PC-9 (cell line): ENCODE results near the gene TCEAL9. TPM values are rescaled to one million over a fixed set of nuclear protein-coding genes. Genes with fewer than 3 reads are reported as not detected.

ENCODE experiments used
- BruUV-seq: library from RNA; stranded (reverse); fragments of 400-500 nt; replicated peaks from 2 replicates; lab custom pipeline; 2021; lab: Mats Ljungman, UMichigan
- CTCF ChIA-PET: fragments of 300-600 bp; sonication (Branson Sonifier 250); formaldehyde crosslinking; loops from one replicate; lab custom pipeline; 2022; ENCODE audit warnings: antibody characterized with exemption; lab: Charles Lee
- POLR2A ChIA-PET: fragments of 300-600 bp; sonication (Branson Sonifier 250); formaldehyde crosslinking; loops from one replicate; lab custom pipeline; 2022; ENCODE audit warnings: antibody characterized with exemption; ENCODE audit not compliant: unreplicated experiment; lab: Charles Lee
- DNase-seq, 2 experiments: peaks; one replicate each; pipeline versions ENCODE4 v3.0.0 to v3.0.0-alpha.2; 2015 to 2022; ENCODE audit warnings: mixed read lengths in 1 of 2
- H2AFZ ChIP-seq: fragments of 200-600 bp; sonication (generic); 2 replicates; pipeline ENCODE4 v1.8.1; 2017; ENCODE audit warnings: antibody characterized with exemption
- H3F3A ChIP-seq: fragments of 200-600 bp; sonication (generic); 2 replicates; pipeline ENCODE4 v1.8.1; 2017; ENCODE audit warnings: antibody characterized with exemption, mild to moderate bottlenecking, low read depth; ENCODE audit not compliant: insufficient read depth
- H3K27ac ChIP-seq: fragments of 200-600 bp; sonication (generic); 2 replicates; pipeline ENCODE4 v1.6.1; 2016; ENCODE audit warnings: mixed run types
- H3K27me3 ChIP-seq: fragments of 200-600 bp; sonication (generic); 2 replicates; pipeline ENCODE4 v1.6.1; 2016; ENCODE audit warnings: low read depth, mixed run types; ENCODE audit not compliant: insufficient read depth
- H3K36me3 ChIP-seq: fragments of 200-600 bp; sonication (generic); 2 replicates; pipeline ENCODE4 v1.6.1; 2016; ENCODE audit warnings: low read depth, mixed run types
- H3K4me1 ChIP-seq: fragments of 200-600 bp; sonication (generic); replicated peaks from 2 replicates; pipeline ENCODE4 v1.6.1; 2016; ENCODE audit warnings: mixed run types; ENCODE audit not compliant: insufficient read depth
- H3K4me2 ChIP-seq: fragments of 200-600 bp; sonication (generic); 2 replicates; pipeline ENCODE4 v1.6.1; 2017; ENCODE audit warnings: mixed run types
- H3K4me3 ChIP-seq: fragments of 200-600 bp; sonication (generic); 2 replicates; pipeline ENCODE4 v1.6.1; 2016; ENCODE audit warnings: mixed run types
- H3K79me2 ChIP-seq: fragments of 200-600 bp; sonication (generic); 2 replicates; pipeline ENCODE4 v1.6.1; 2017; ENCODE audit warnings: low read depth, mixed run types
- H3K9me2 ChIP-seq: fragments of 200-600 bp; sonication (generic); 2 replicates; pipeline ENCODE4 v1.8.1; 2017; ENCODE audit warnings: mild to moderate bottlenecking; ENCODE audit not compliant: insufficient read depth
- H3K9me3 ChIP-seq: fragments of 200-600 bp; sonication (generic); 2 replicates; pipeline ENCODE4 v1.8.1; 2016; ENCODE audit warnings: low read depth; ENCODE audit not compliant: insufficient read depth
- H4K20me1 ChIP-seq: fragments of 200-600 bp; sonication (generic); 2 replicates; pipeline ENCODE4 v1.8.1; 2017; ENCODE audit not compliant: insufficient read depth
- CTCF ChIP-seq: fragments of 200-600 bp; sonication (generic); conservative IDR thresholded peaks from 2 replicates; pipeline ENCODE4 v1.6.1; 2017; ENCODE audit warnings: mixed run types, antibody characterized with exemption, mild to moderate bottlenecking, moderate library complexity
- EZH2 ChIP-seq: fragments of 200-600 bp; sonication (generic); IDR thresholded peaks from 2 replicates; pipeline ENCODE4 v1.8.0; 2017; ENCODE audit warnings: antibody characterized with exemption, low read depth
- intact Hi-C: fragments of 100-400 bp; cut with micrococcal nuclease; formaldehyde crosslinking; loops from one replicate; pipeline ENCODE4 v1.10.0; 2022; ENCODE audit not compliant: unreplicated experiment
- total RNA-seq: library from RNA; stranded (reverse); gene quantifications from 2 replicates; pipeline ENCODE4 v1.2.3, GENCODE V29; 2021

Gene TCEAL9
- total RNA-seq, 1 experiment from 2014 or later, result 57.1 TPM

- no peak overlapping the region for H3K4me2 ChIP-seq
- no peak overlapping the region for H3K4me3 ChIP-seq
- no peak overlapping the region for H3K27ac ChIP-seq
- ChIA-PET POLR2A (no interaction called here), CTCF (no interaction called here)
- H3K9me3 ChIP-seq, result no peaks in the 10 kb centered on the region
- DNase-seq, result no peak
- H3K4me1 ChIP-seq, result no peaks in the 10 kb centered on the region
- no peaks in the 10 kb centered on the region for H3K9me2 ChIP-seq
- no TSS peak for BruUV-seq
- no peaks in the 10 kb centered on the region for H3K79me2 ChIP-seq
- no peaks in the 10 kb centered on the region for H3K27me3 ChIP-seq
- H3F3A ChIP-seq, result no peaks in the 10 kb centered on the region
- TF ChIP-seq EZH2, result no peak
- no peak for TF ChIP-seq CTCF
- no peaks in the 10 kb centered on the region for H4K20me1 ChIP-seq
- no peak overlapping the region for H2AFZ ChIP-seq
- H3K36me3 ChIP-seq, result no peaks in the 10 kb centered on the region
- intact Hi-C loops, result no loop called here
Measured at GRCh38 chrX:103386332-103386731, 30.0 kb downstream of the TCEAL9 start.

GRCh38 chrX:103393487-103393886 lies 37.2 kb downstream of the TCEAL9 start:
- no peak overlapping the region for H3K4me3 ChIP-seq
- H3K9me2 ChIP-seq, result no peaks in the 10 kb centered on the region
- H3K36me3 ChIP-seq, result no peaks in the 10 kb centered on the region
- no peaks in the 10 kb centered on the region for H3K27me3 ChIP-seq
- CTCF ChIA-PET, result no interaction called here
- H3K9me3 ChIP-seq, result no peaks in the 10 kb centered on the region
- POLR2A ChIA-PET, result no interaction called here
- no peaks in the 10 kb centered on the region for H4K20me1 ChIP-seq
- DNase-seq, result no peak
- H3K27ac ChIP-seq, result no peak overlapping the region
- no peak overlapping the region for H2AFZ ChIP-seq
- BruUV-seq, result no TSS peak
- no peaks in the 10 kb centered on the region for H3K79me2 ChIP-seq
- intact Hi-C loops, result no loop called here
- H3F3A ChIP-seq, result no peaks in the 10 kb centered on the region
- TF ChIP-seq CTCF, result no peak
- no peak for TF ChIP-seq EZH2
- no peaks in the 10 kb centered on the region for H3K4me1 ChIP-seq
- H3K4me2 ChIP-seq, result no peak overlapping the region

GRCh38 chrX:103396186-103396585 lies 39.9 kb downstream of the TCEAL9 start:
- DNase-seq, result no peak
- POLR2A ChIA-PET, result no interaction called here
- no peak overlapping the region for H2AFZ ChIP-seq

More at GRCh38 chrX:103396186-103396585, 39.9 kb downstream of the TCEAL9 start:
- no peak overlapping the region for H3K4me2 ChIP-seq
- no peaks in the 10 kb centered on the region for H3K27me3 ChIP-seq
- no peak overlapping the region for H3K27ac ChIP-seq
- H3K4me3 ChIP-seq, result no peak overlapping the region
- H3K4me1 ChIP-seq, result peaks cover 6% of the 10 kb centered on the region; the same call in 1 of the 2 replicates
- H3F3A ChIP-seq, result no peaks in the 10 kb centered on the region
- H3K36me3 ChIP-seq, result no peaks in the 10 kb centered on the region
- intact Hi-C loops, result no loop called here
- CTCF ChIA-PET, result no interaction called here
- H3K9me2 ChIP-seq, result no peaks in the 10 kb centered on the region
- H3K9me3 ChIP-seq, result no peaks in the 10 kb centered on the region
- no TSS peak for BruUV-seq
- H4K20me1 ChIP-seq, result no peaks in the 10 kb centered on the region
- no peaks in the 10 kb centered on the region for H3K79me2 ChIP-seq
- TF ChIP-seq EZH2, result no peak
- TF ChIP-seq CTCF, result no peak
